Measurements from ENCODE around the gene DHX16. TPM values are rescaled to one million over a fixed set of nuclear protein-coding genes. Genes with fewer than 3 reads are reported as not detected.

The DHX16 gene
- total and polyA plus RNA-seq, 8 donors, result 18.3 to 67.0 (median 26.7) TPM

GRCh38 chr6:30709101-30709868 is 36.5 kb upstream of the DHX16 start:
- Histone ChIP-seq H3K9me3 (no peaks in the 10 kb centered on the region), H3K27me3 (no peaks in the 10 kb centered on the region), H3K4me3 (no peak overlapping the region), H3K4me1 (no peaks in the 10 kb centered on the region), H3K27ac (no peak overlapping the region), H3K36me3 (peaks cover 34 to 98% (median 96%) of the 10 kb centered on the region in 4 donors)
- intact Hi-C loops (cut with DNase I; ENCODE audit: low total_unique reads), result no loop called here
- 90 to 99% (median 98%) methylated on average over 2 of the region's 2 CpGs for WGBS, 5 donors
- TF ChIP-seq CTCF (IDR thresholded peaks at IDR 0.05) (no peak), POLR2A (IDR thresholded peaks at IDR 0.05) (no peak), POLR2AphosphoS5 (IDR thresholded peaks at IDR 0.05) (no peak), EP300 (IDR thresholded peaks at IDR 0.05) (no peak)
- no peak for DNase-seq

GRCh38 chr6:30707281-30707850 is 34.6 kb upstream of the DHX16 start:
- peak in 1 of 2 donors; percentile 55 for DNase-seq
- 69 to 76% (median 71%) methylated on average over 6 of the region's 6 CpGs for WGBS, 5 donors
- Histone ChIP-seq H3K4me3 (no peak overlapping the region), H3K27me3 (no peaks in the 10 kb centered on the region), H3K9me3 (no peaks in the 10 kb centered on the region), H3K4me1 (no peaks in the 10 kb centered on the region), H3K36me3 (peaks cover 33 to 98% (median 90%) of the 10 kb centered on the region in 4 donors), H3K27ac (no peak overlapping the region)
- intact Hi-C loops (cut with DNase I; ENCODE audit: low total_unique reads), result no loop called here
- TF ChIP-seq POLR2A (IDR thresholded peaks at IDR 0.05), result no peak

- 89 to 100% (median 96%) methylated on average over 4 of the region's 4 CpGs for WGBS, 5 donors
- intact Hi-C loops (cut with DNase I; ENCODE audit: low total_unique reads), result no loop called here
- Histone ChIP-seq H3K36me3 (peaks cover 18 to 98% (median 80%) of the 10 kb centered on the region in 4 donors), H3K27ac (no peak overlapping the region), H3K9me3 (no peaks in the 10 kb centered on the region), H3K27me3 (no peaks in the 10 kb centered on the region), H3K4me1 (no peaks in the 10 kb centered on the region), H3K4me3 (no peak overlapping the region)
- DNase-seq, result no peak
- TF ChIP-seq CTCF (IDR thresholded peaks at IDR 0.05) (no peak), POLR2A (IDR thresholded peaks at IDR 0.05) (no peak), POLR2AphosphoS5 (IDR thresholded peaks at IDR 0.05) (no peak), EP300 (IDR thresholded peaks at IDR 0.05) (no peak)
Observed at GRCh38 chr6:30705620-30706019, 32.8 kb upstream of the DHX16 start.

- no peak for TF ChIP-seq POLR2A (IDR thresholded peaks at IDR 0.05)
- no peak for TF ChIP-seq EP300 (IDR thresholded peaks at IDR 0.05)
- TF ChIP-seq CTCF (IDR thresholded peaks at IDR 0.05), result no peak
- TF ChIP-seq POLR2AphosphoS5 (IDR thresholded peaks at IDR 0.05), result no peak
- Histone ChIP-seq H3K9me3 (no peaks in the 10 kb centered on the region), H3K27me3 (no peaks in the 10 kb centered on the region), H3K4me1 (no peaks in the 10 kb centered on the region), H3K36me3 (peaks cover 18 to 95% (median 76%) of the 10 kb centered on the region in 4 donors), H3K27ac (no peak overlapping the region), H3K4me3 (no peak overlapping the region)
- intact Hi-C loops (cut with DNase I; ENCODE audit: low total_unique reads), result no loop called here
- no peak for DNase-seq
- WGBS, 5 donors, result 91 to 94% (median 92%) methylated on average over 4 of the region's 4 CpGs
Observed at GRCh38 chr6:30703821-30704220, 31.0 kb upstream of the DHX16 start.

- WGBS, 5 donors, result 96 to 100% (median 98%) methylated on average over 10 of the region's 10 CpGs
- Histone ChIP-seq H3K9me3 (no peaks in the 10 kb centered on the region), H3K36me3 (peaks cover 18 to 88% (median 70%) of the 10 kb centered on the region in 4 donors), H3K4me1 (no peaks in the 10 kb centered on the region), H3K27ac (no peak overlapping the region), H3K4me3 (no peak overlapping the region), H3K27me3 (no peaks in the 10 kb centered on the region)
- intact Hi-C loops (cut with DNase I; ENCODE audit: low total_unique reads), result no loop called here
- no peak for DNase-seq
- no peak for TF ChIP-seq POLR2A (IDR thresholded peaks at IDR 0.05)
- TF ChIP-seq EP300 (IDR thresholded peaks at IDR 0.05), result no peak
- no peak for TF ChIP-seq CTCF (IDR thresholded peaks at IDR 0.05)
- no peak for TF ChIP-seq POLR2AphosphoS5 (IDR thresholded peaks at IDR 0.05)
Observed at GRCh38 chr6:30703011-30703410, 30.2 kb upstream of the DHX16 start.

Data from stomach (tissue), 9 donors.